ENCODE measurements around the gene NEURL1.

Gene NEURL1

GRCh38 chr10:103564116-103564501 lies 70.6 kb downstream of the NEURL1 start:
- no peak for TF ChIP-seq CTCF (IDR thresholded peaks at IDR 0.05; ENCODE audit: insufficient read depth, low read length, poor library complexity, severe bottlenecking)

GRCh38 chr10:103564776-103565520 lies 71.4 kb downstream of the NEURL1 start:
- Histone ChIP-seq H3K36me3 (ENCODE audit: control insufficient read depth, insufficient read depth, low read length) (no peaks in the 10 kb centered on the region), H3K27me3 (replicated peaks; ENCODE audit: control insufficient read depth, insufficient read depth, low read length) (peaks cover under 1% of the 10 kb centered on the region; the same call in 1 of the 2 replicates), H3K4me3 (replicated peaks; ENCODE audit: low read depth, low read length) (no peak overlapping the region)
- DNase-seq (ENCODE audit: extremely low read depth, insufficient read length): no peak
- peak; percentile 87 for TF ChIP-seq CTCF (IDR thresholded peaks at IDR 0.05; ENCODE audit: insufficient read depth, low read length, poor library complexity, severe bottlenecking)

More at GRCh38 chr10:103564116-103564501, 70.6 kb downstream of the NEURL1 start:
- DNase-seq (ENCODE audit: extremely low read depth, insufficient read length): no peak
- no peak overlapping the region for H3K4me3 ChIP-seq (replicated peaks; ENCODE audit: low read depth, low read length)
- H3K27me3 ChIP-seq (replicated peaks; ENCODE audit: control insufficient read depth, insufficient read depth, low read length): peaks cover 2% of the 10 kb centered on the region; the same call in 1 of the 2 replicates
- H3K36me3 ChIP-seq (ENCODE audit: control insufficient read depth, insufficient read depth, low read length): no peaks in the 10 kb centered on the region

- no peaks in the 10 kb centered on the region; the same call in 1 of the 2 replicates for H3K27me3 ChIP-seq (replicated peaks; ENCODE audit: control insufficient read depth, insufficient read depth, low read length)
These were observed 73.0 kb downstream of the NEURL1 start for GRCh38 chr10:103566536-103566935.

GRCh38 chr10:103568505-103568904 lies 75.0 kb downstream of the NEURL1 start:
- H3K4me3 ChIP-seq (replicated peaks; ENCODE audit: low read depth, low read length): no peak overlapping the region
- H3K27me3 ChIP-seq (replicated peaks; ENCODE audit: control insufficient read depth, insufficient read depth, low read length): peaks cover 1% of the 10 kb centered on the region
- TF ChIP-seq CTCF (IDR thresholded peaks at IDR 0.05; ENCODE audit: insufficient read depth, low read length, poor library complexity, severe bottlenecking): no peak
- no peaks in the 10 kb centered on the region for H3K36me3 ChIP-seq (ENCODE audit: control insufficient read depth, insufficient read depth, low read length)
- DNase-seq (ENCODE audit: extremely low read depth, insufficient read length): no peak

More at GRCh38 chr10:103566536-103566935, 73.0 kb downstream of the NEURL1 start:
- no peak for DNase-seq (ENCODE audit: extremely low read depth, insufficient read length)
- Histone ChIP-seq H3K4me3 (replicated peaks; ENCODE audit: low read depth, low read length) (no peak overlapping the region), H3K36me3 (ENCODE audit: control insufficient read depth, insufficient read depth, low read length) (no peaks in the 10 kb centered on the region)
- TF ChIP-seq CTCF (IDR thresholded peaks at IDR 0.05; ENCODE audit: insufficient read depth, low read length, poor library complexity, severe bottlenecking): no peak

- TF ChIP-seq CTCF (IDR thresholded peaks at IDR 0.05; ENCODE audit: insufficient read depth, low read length, poor library complexity, severe bottlenecking): no peak
- H3K27me3 ChIP-seq (replicated peaks; ENCODE audit: control insufficient read depth, insufficient read depth, low read length): peaks cover 1% of the 10 kb centered on the region
- no peaks in the 10 kb centered on the region for H3K36me3 ChIP-seq (ENCODE audit: control insufficient read depth, insufficient read depth, low read length)
- H3K4me3 ChIP-seq (replicated peaks; ENCODE audit: low read depth, low read length): no peak overlapping the region
- DNase-seq (ENCODE audit: extremely low read depth, insufficient read length): no peak
These were observed 76.4 kb downstream of the NEURL1 start for GRCh38 chr10:103569896-103570295.
